GM12892 (cell line): Measurements from ENCODE around the gene PRKAG3.

Experiments used
- DNase-seq: peaks from one replicate; pipeline ENCODE4 v3.0.0; 2011; ENCODE audit not compliant: insufficient read length
- FAIRE-seq: peaks from 2 replicates; lab custom pipeline; 2011; peaks lifted over from hg19 to GRCh38; lab: Jason Lieb, UNC
- POLR2A ChIP-seq: IDR thresholded peaks from 2 replicates; pipeline ENCODE4 v1.6.1; 2011; ENCODE audit warnings: low read depth, low read length, control low read depth
- POLR2AphosphoS5 ChIP-seq: IDR thresholded peaks from 2 replicates; pipeline ENCODE4 v1.6.1; 2011; ENCODE audit warnings: low read depth, low read length, control low read depth
- TAF1 ChIP-seq: IDR thresholded peaks from 2 replicates; pipeline ENCODE4 v1.6.1; 2011; ENCODE audit warnings: low read depth, mild to moderate bottlenecking, control low read depth, low read length, borderline replicate concordance

PRKAG3 gene

GRCh38 chr2:218816561-218817011, 15.0 kb downstream of the PRKAG3 start:
- FAIRE-seq (no peak), DNase-seq (no peak)
- no peak for TF ChIP-seq POLR2A
- TF ChIP-seq POLR2AphosphoS5, result no peak
- no peak for TF ChIP-seq TAF1

- FAIRE-seq, result no peak
- no peak for DNase-seq
- no peak for TF ChIP-seq POLR2AphosphoS5
- TF ChIP-seq TAF1, result no peak
- no peak for TF ChIP-seq POLR2A
These were observed 16.0 kb downstream of the PRKAG3 start for GRCh38 chr2:218815649-218816048.

GRCh38 chr2:218815244-218815637, 16.4 kb downstream of the PRKAG3 start:
- no peak for TF ChIP-seq TAF1
- FAIRE-seq (no peak), DNase-seq (no peak)

- TF ChIP-seq TAF1, result no peak
- no peak for TF ChIP-seq POLR2AphosphoS5
- DNase-seq, result no peak
- no peak for FAIRE-seq
These were observed 16.9 kb downstream of the PRKAG3 start for GRCh38 chr2:218814540-218815243.

- DNase-seq (no peak), FAIRE-seq (no peak)
- TF ChIP-seq POLR2AphosphoS5 (no peak), POLR2A (no peak), TAF1 (no peak)
These were observed 17.7 kb downstream of the PRKAG3 start for GRCh38 chr2:218813771-218814460.

GRCh38 chr2:218812861-218813260, 18.7 kb downstream of the PRKAG3 start:
- no peak for FAIRE-seq
- no peak for DNase-seq
- TF ChIP-seq POLR2AphosphoS5, result no peak
- TF ChIP-seq TAF1, result no peak
- TF ChIP-seq POLR2A, result no peak

- no peak for DNase-seq
- no peak for FAIRE-seq
- TF ChIP-seq POLR2A (no peak), POLR2AphosphoS5 (no peak), TAF1 (no peak)
These were observed 19.3 kb downstream of the PRKAG3 start for GRCh38 chr2:218812096-218812815.

- FAIRE-seq (no peak), DNase-seq (no peak)
- TF ChIP-seq POLR2AphosphoS5 (no peak), TAF1 (no peak), POLR2A (no peak)
These were observed 20.2 kb downstream of the PRKAG3 start for GRCh38 chr2:218811382-218811781.

- DNase-seq (no peak), FAIRE-seq (no peak)
- TF ChIP-seq POLR2A, result no peak
- TF ChIP-seq POLR2AphosphoS5, result no peak
- TF ChIP-seq TAF1, result no peak
These were observed 21.3 kb downstream of the PRKAG3 start for GRCh38 chr2:218810256-218810655.

GRCh38 chr2:218809515-218809914, 22.1 kb downstream of the PRKAG3 start:
- no peak for FAIRE-seq
- DNase-seq, result no peak
- TF ChIP-seq TAF1, result no peak
- no peak for TF ChIP-seq POLR2A
- no peak for TF ChIP-seq POLR2AphosphoS5

- FAIRE-seq (no peak), DNase-seq (no peak)
- TF ChIP-seq TAF1, result no peak
- no peak for TF ChIP-seq POLR2A
- no peak for TF ChIP-seq POLR2AphosphoS5
These were observed 24.0 kb downstream of the PRKAG3 start for GRCh38 chr2:218807626-218808025.

- FAIRE-seq, result peak; percentile 84
- no peak for DNase-seq
- TF ChIP-seq POLR2A (no peak), POLR2AphosphoS5 (no peak), TAF1 (no peak)
These were observed 25.1 kb downstream of the PRKAG3 start for GRCh38 chr2:218806346-218806978.
